Activated naive CD4-positive, alpha-beta T cell treated with anti-CD3 and anti-CD28 coated beads, Interleukin-2, amount 50 U/mL, for 16 hours (primary cell): ENCODE measurements around the gene TAOK3.
"Not testable (repeated sequence)": the region's sequence is repeated elsewhere in the genome, so short reads cannot be mapped to it uniquely, and the experiment has no call there.

Experiments
- DNase-seq: peaks from one replicate; pipeline ENCODE4 v3.0.0-alpha.2; 2020

The TAOK3 gene

GRCh38 chr12:118334939-118335567 lies 37.7 kb downstream of the TAOK3 start:
- DNase-seq = no peak

- no peak for DNase-seq
Measured at GRCh38 chr12:118334241-118334640, 38.5 kb downstream of the TAOK3 start.

GRCh38 chr12:118332511-118332910 lies 40.2 kb downstream of the TAOK3 start:
- no peak for DNase-seq

- DNase-seq = no peak
Measured at GRCh38 chr12:118330421-118331018, 42.2 kb downstream of the TAOK3 start.

- DNase-seq = no peak
Measured at GRCh38 chr12:118328486-118329330, 44.0 kb downstream of the TAOK3 start.

DNA sequence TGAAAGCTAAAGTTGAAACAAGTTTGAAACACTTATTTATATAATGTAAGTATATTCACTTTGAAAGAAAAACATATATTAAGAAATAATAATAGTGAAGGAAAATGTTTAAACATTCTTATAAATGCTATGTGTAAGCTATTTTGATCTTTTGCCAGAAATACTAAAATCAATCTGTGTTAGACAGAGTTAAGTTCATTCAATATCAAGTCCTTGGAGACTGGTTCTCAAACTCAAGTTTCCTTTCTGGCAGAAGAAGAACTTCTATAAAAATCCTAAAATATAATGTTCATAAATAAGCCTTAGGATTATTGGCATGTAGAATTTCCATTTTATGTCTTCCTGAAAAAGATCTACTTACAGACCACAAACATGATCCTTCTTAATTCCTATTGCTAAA lies 45.3 kb downstream of the TAOK3 start:
- no peak for DNase-seq

- DNase-seq = no peak
Measured at GRCh38 chr12:118326991-118327390, 45.7 kb downstream of the TAOK3 start.

DNA sequence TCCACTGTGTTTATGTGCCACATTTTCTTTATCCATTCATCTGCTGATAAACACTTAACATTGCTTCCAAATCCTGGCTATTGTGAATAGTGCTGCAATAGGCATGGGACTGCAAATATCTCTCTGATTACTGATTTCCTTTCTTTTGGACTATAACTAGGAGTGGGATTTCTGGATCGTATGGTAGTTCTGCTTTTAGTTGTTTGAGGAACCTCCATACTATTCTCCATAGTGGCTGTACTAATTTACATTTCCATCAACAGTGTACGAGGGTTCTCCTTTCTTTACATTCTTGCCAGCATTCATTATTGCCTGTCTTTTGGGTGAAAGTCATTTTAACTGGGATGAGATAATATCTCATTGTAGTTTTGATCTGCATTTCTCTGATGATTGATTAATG lies 47.6 kb downstream of the TAOK3 start:
- no peak for DNase-seq

DNA sequence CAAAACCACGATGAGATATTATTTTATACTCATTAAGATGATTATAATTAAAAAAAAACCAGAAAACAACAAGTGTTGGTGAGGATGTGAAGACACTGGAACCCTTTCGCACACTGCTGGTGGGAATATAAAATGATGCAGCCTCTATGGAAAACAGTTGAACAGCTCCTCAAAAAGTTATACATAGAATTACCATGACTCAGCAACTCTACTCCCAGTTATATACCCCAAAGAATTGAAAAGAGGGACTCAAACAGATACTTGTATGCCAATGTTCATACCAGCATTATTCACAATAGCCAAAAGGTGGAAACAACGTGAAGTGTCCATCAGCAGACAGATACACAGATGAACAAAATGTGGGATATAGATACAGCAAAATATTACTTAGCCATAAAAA lies 53.1 kb downstream of the TAOK3 start:
- no peak for DNase-seq

DNA sequence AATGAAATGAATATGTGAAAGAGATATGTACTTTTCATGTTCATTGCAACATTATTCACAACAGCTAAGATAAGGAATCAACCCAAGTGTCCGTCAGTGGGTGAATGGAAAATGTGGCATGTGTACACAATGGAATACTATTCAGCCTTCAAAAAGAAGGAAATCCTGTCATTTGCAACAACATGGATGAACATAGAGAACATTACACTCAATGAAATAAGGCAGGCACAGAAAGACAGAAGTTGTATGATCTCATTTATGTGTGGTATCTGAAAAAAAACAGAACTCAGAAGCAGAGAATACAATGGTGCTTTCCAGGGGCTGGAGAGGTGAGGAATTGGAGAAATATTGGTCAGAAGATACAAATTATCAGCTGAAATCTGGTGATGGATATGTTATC lies 54.0 kb downstream of the TAOK3 start:
- no peak for DNase-seq

GRCh38 chr12:118317729-118318128 lies 55.0 kb downstream of the TAOK3 start:
- DNase-seq = no peak

DNA sequence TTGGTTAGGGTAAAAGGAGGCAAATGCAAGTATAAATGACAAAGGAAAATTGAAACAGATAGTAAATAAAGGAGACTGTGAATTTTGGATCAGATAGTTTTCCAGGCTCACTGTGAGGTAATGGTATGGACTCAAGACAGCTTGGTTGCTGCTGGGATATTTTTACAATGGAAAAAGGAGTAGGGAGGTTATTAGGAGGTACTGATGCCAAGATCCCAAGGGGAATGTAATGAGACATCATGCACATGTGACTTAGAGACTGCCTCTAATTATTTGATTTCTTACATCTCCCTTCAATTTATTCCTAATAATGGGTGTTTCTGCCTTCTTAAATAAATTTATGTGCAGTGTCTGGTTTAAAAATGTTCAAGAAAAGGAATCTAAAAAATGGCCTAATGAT lies 56.9 kb downstream of the TAOK3 start:
- no peak for DNase-seq

DNA sequence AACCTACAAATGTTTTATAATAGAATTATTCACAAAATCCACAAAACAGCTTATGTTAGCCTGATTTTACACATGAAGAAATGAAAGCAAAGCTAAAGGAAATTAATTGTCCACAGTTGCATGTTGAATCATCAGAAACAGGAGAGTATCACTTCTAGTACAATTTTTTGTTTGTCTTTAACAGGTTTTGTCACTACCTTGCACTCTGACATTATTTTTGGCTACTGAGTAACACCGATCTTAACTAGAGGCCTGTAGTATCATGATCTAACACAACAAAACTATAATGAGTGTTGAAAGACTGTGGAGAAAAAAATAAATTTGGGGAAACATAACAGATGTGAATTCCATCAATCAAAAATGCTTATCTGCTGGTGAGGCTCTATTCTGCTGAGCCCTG lies 60.1 kb downstream of the TAOK3 start:
- DNase-seq = no peak

DNA sequence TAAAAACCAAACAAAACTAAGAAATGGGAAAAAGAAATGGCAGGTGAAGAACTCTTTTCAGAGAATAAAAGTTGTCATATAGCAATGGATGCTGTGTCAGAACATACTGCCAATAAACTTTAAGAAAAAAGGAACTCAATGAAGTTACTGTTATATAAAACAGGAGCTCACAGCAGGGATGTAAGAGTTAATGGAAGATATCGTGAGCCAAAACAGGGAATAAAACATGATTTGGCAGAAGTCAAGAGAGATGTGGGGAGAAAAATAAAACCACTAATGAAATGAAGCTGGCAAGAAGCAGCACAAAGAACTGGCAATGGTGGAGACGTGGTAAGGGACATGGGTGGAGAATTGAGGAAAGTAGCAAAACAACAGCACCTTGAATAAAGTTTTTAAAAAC lies 61.0 kb downstream of the TAOK3 start:
- no peak for DNase-seq

- DNase-seq = no peak
Measured at GRCh38 chr12:118310320-118310719, 62.4 kb downstream of the TAOK3 start.

DNA sequence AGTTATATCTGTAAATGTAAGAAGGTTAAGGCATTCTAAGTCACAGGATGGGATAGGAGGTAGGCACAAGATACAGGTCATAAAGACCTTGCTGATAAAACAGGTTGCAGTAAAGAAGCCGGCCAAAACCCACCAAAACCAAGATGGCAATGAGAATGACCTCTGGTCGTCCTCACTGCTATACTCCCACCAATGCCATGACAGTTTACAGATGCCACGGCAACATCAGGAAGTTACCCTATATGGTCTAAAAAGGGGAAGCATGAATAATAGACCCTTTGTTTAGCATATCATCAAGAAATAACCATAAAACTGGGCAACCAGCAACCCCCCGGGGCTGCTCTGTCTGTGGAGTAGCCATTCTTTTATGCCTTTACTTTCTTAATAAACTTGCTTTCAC lies 64.7 kb downstream of the TAOK3 start:
- DNase-seq = not testable (repeated sequence)

GRCh38 chr12:118307069-118307954 lies 65.4 kb downstream of the TAOK3 start:
- peak; percentile 34 for DNase-seq

DNA sequence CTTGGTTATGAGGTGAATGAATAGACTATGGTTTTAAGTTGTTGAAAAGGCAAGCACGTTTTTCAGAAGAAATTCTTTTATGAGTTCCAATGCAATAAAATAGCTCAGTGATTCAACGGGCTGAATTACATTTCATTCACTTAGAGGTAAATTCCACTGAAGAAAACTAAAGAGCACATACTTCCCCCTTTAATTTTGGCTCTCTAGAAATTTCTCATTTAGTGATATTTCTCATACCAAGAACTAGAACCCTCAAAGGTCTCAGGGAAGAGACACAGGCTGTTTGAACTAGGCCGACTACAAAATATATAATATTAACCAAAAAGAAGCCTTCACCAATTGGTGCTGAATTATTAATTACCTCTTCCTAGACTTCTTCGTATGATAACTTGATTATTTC lies 68.6 kb downstream of the TAOK3 start:
- no peak for DNase-seq

DNA sequence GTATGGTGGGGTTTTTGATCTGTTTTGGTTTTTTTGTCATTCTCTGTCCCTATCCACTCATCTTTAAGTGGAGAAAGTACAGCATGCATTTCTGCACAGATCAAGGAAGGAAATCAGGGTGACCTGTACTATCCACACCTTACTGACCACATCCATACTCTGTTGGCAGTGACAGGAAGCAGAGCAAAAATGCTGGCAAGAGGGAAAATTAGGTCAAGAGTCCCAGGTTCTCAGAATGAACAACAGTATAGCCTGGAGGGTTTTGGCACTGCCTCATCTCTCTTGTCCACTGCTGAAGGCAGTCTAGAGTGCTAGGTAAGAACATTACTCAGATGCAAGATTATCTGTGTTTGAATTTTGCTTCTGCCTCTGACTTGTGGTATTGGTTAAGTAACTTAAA lies 70.7 kb downstream of the TAOK3 start:
- no peak for DNase-seq

DNA sequence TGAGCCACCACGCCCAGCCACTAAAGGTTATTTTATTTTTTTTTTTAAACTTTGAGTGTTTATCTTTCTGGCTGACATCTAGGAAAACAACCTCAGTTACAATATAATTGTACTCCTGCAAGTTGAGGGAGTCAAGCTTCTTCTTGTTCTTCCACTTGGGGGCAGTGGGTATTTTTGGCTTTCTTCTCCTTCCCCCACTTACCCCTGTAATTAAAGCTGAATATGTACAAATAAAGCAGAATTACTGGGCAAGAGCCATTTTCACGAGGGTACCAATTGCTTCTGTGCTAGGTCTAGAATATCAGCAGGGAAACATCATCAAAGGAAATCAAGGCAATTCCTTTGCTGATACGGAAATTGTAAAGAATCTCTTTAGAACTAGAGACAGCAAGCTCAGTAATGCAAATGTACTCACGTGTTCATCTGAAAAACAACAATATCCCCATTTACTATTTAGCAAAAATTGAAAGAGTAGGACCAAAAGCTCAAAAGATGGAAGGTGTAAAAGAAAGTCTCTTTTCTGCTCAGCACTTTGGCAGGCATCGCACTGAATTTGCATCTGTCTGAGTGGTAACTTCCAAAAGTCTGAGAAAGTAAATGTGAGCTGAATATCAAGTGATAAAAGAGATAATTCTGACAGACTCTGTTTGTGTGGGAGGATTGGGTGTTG lies 72.8 kb downstream of the TAOK3 start:
- DNase-seq = no peak

DNA sequence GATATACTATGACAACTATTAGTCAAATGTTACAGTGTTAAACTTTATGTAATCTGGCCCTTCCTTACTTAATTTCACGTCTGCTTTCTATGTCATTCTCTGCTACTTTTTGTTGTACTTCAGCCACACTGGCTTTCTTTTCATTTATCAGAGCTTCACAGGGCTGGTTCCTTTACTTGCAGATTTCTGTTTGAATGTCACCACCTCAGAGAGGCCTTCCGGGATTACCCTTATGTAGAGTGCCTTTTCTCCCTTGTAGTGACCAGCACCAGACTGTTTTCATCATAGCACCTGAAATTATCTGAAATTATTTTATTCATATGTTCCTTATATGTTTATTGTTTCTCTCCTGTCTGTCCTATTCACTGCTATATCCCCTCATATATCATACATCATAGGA lies 75.4 kb downstream of the TAOK3 start:
- no peak for DNase-seq

DNA sequence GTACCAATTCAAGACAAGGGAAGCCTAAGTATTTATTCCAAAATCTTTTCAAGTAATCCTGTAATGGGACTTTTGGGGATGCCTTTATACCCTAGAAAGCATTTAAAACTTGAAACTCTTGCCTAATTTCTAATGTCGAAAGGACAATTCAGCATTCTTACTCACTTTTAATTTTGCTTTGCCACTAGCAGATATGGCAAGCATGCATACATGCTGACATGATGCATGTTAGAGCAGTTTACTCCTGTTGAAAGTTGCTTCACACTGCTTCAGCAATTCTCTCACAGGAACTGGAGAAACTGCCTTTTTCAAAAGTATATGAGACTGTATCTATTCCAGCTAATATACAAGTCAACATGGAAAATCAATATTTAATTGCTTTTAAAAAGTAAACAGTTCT lies 79.9 kb downstream of the TAOK3 start:
- DNase-seq = no peak

GRCh38 chr12:118290130-118290529 lies 82.6 kb downstream of the TAOK3 start:
- DNase-seq = no peak
